Endothelial cell of umbilical vein (primary cell): Measurements from ENCODE around the gene DDX10. TPM values are rescaled to one million over a fixed set of nuclear protein-coding genes. Genes with fewer than 3 reads are reported as not detected.

ENCODE experiments used
- BruUV-seq: library from RNA; stranded (reverse); fragments of 400-500 nt; replicated peaks from 2 replicates; lab custom pipeline; 2021; lab: Mats Ljungman, UMichigan
- CTCF ChIA-PET: fragments of 300-600, 350-600 bp; sonication (Branson Sonifier 250); formaldehyde crosslinking; loops from one replicate; lab custom pipeline; 2021; ENCODE audit warnings: antibody characterized with exemption, inconsistent platforms; lab: Charles Lee
- POLR2A ChIA-PET: fragments of 300-600, 350-600 bp; sonication (Branson Sonifier 250); formaldehyde crosslinking; loops from one replicate; lab custom pipeline; 2021; ENCODE audit warnings: antibody characterized with exemption, inconsistent platforms; lab: Charles Lee
- DNase-seq: peaks from one replicate; pipeline ENCODE4 v3.0.0-alpha.2; 2011; ENCODE audit warnings: low read depth, low spot score
- FAIRE-seq: peaks from 2 replicates; lab custom pipeline; 2011; peaks lifted over from hg19 to GRCh38; lab: Jason Lieb, UNC
- H2AFZ ChIP-seq: 2 replicates; pipeline ENCODE4 v1.6.0; 2012; ENCODE audit warnings: low read depth, low read length, control low read depth, inconsistent platforms
- H3K27ac ChIP-seq: 2 replicates; pipeline ENCODE4 v1.5.1; 2011; ENCODE audit warnings: low read depth, mild to moderate bottlenecking, control low read depth, low read length, moderate library complexity; ENCODE audit not compliant: insufficient read depth
- H3K27me3 ChIP-seq, 2 experiments: 2 replicates each; pipeline versions ENCODE4 v1.6.0 to v1.6.1; 2011; ENCODE audit warnings: low read length in 2 of 2, mixed read lengths in 1 of 2; ENCODE audit not compliant: control insufficient read depth in 2 of 2, insufficient read depth in 2 of 2
- H3K36me3 ChIP-seq, 2 experiments: 2 replicates in 1 of 2; 3 replicates in 1 of 2; pipeline ENCODE4 v1.5.1; 2011; ENCODE audit warnings: low read length in 2 of 2, mild to moderate bottlenecking in 1 of 2, moderate library complexity in 1 of 2; ENCODE audit not compliant: control insufficient read depth in 2 of 2, insufficient read depth in 2 of 2; ENCODE audit errors: extremely low read depth in 1 of 2
- H3K4me1 ChIP-seq: 3 replicates; pipeline ENCODE4 v1.5.1; 2011; ENCODE audit warnings: mild to moderate bottlenecking, low read length; ENCODE audit not compliant: control insufficient read depth, insufficient read depth; ENCODE audit errors: extremely low read depth
- H3K4me2 ChIP-seq: 2 replicates; pipeline ENCODE4 v1.6.1; 2011; ENCODE audit warnings: low read length, control low read depth, mixed read lengths; ENCODE audit not compliant: insufficient read depth
- H3K4me3 ChIP-seq, 3 experiments: fragments of 200-600 bp in 1 of 3; sonication (generic), shearing (Covaris generic) in 1 of 3; replicated peaks in 1 of 3; 2 replicates each; pipeline ENCODE4 v1.5.1; 2011 to 2016; ENCODE audit warnings: control low read depth in 3 of 3, low read length in 3 of 3, mild to moderate bottlenecking in 2 of 3, inconsistent platforms in 1 of 3, low read depth in 1 of 3, moderate library complexity in 1 of 3; ENCODE audit not compliant: insufficient read depth in 1 of 3
- H3K79me2 ChIP-seq: 2 replicates; pipeline ENCODE4 v1.6.0; 2012; ENCODE audit warnings: low read length, inconsistent platforms; ENCODE audit not compliant: control insufficient read depth, insufficient read depth
- H3K9ac ChIP-seq: replicated peaks from 2 replicates; pipeline ENCODE3; 2011; ENCODE audit warnings: low read length, control low read depth; ENCODE audit not compliant: insufficient read depth; ENCODE audit errors: extremely low read depth
- H3K9me1 ChIP-seq: replicated peaks from 3 replicates; pipeline ENCODE4 v1.6.0; 2011; ENCODE audit warnings: mild to moderate bottlenecking, low read length; ENCODE audit not compliant: control insufficient read depth, insufficient read depth; ENCODE audit errors: extremely low read depth
- H3K9me3 ChIP-seq: replicated peaks from 2 replicates; pipeline ENCODE4 v1.5.1; 2012; ENCODE audit warnings: low read length, inconsistent platforms; ENCODE audit not compliant: control insufficient read depth, insufficient read depth
- H4K20me1 ChIP-seq: replicated peaks from 2 replicates; pipeline ENCODE3; 2011; ENCODE audit warnings: mild to moderate bottlenecking, low read length; ENCODE audit not compliant: control insufficient read depth, insufficient read depth; ENCODE audit errors: extremely low read depth
- EZH2 ChIP-seq: IDR thresholded peaks from 2 replicates; pipeline ENCODE4 v1.6.1; 2012; ENCODE audit warnings: borderline replicate concordance, low read depth, mild to moderate bottlenecking, moderate library complexity, low read length, inconsistent platforms; ENCODE audit not compliant: severe bottlenecking
- FOS ChIP-seq: IDR thresholded peaks from 2 replicates; pipeline ENCODE4 v1.6.1; 2011; ENCODE audit warnings: mild to moderate bottlenecking, low read length, moderate library complexity, borderline replicate concordance; ENCODE audit not compliant: insufficient read depth
- GATA2 ChIP-seq: IDR thresholded peaks from 2 replicates; pipeline ENCODE4 v1.7.0; 2011; ENCODE audit warnings: low read depth, mild to moderate bottlenecking, moderate library complexity, mixed read lengths, low read length; ENCODE audit not compliant: insufficient read length, insufficient read depth
- JUN ChIP-seq: IDR thresholded peaks from 2 replicates; pipeline ENCODE4 v1.6.1; 2011; ENCODE audit warnings: borderline replicate concordance, low read depth; ENCODE audit not compliant: insufficient read length, insufficient read depth
- MYC ChIP-seq: IDR thresholded peaks from one replicate; pipeline ENCODE4 v1.6.1; 2011; ENCODE audit warnings: mild to moderate bottlenecking, low read depth, low read length
- POLR2A ChIP-seq: IDR thresholded peaks from 2 replicates; pipeline ENCODE4 v1.6.1; 2012; ENCODE audit warnings: low read depth, mild to moderate bottlenecking, control low read depth, low read length
- POLR2AphosphoS5 ChIP-seq: IDR thresholded peaks from 2 replicates; pipeline ENCODE4 v1.6.1; 2012; ENCODE audit warnings: low read depth, mild to moderate bottlenecking, control low read depth, low read length, moderate library complexity; ENCODE audit not compliant: insufficient read depth
- dilution Hi-C: fragments of 300-500 bp; cut with MboI; formaldehyde crosslinking; loops from one replicate; pipeline ENCODE4 v1.15.0; 2019; ENCODE audit warnings: low sequenced_read_pairs; ENCODE audit not compliant: extremely low pct_ligation_motif_present
- intact Hi-C: fragments of 100-400 bp; cut with micrococcal nuclease; formaldehyde crosslinking; loops from one replicate; pipeline ENCODE4 v1.10.0; 2022
- polyA plus RNA-seq, 4 experiments: library from polyadenylated mRNA; depleted of rRNA in 3 of 4; stranded (reverse) in 3 of 4; unstranded in 1 of 4; fragments of >200 nt; gene quantifications; 2 replicates each; pipeline versions ENCODE4 v1.2.1 to v1.2.3, GENCODE V29; 2011 to 2012; ENCODE audit warnings: missing spikeins in 1 of 4
- total RNA-seq: library from RNA; stranded (reverse); gene quantifications from 2 replicates; pipeline ENCODE4 v1.2.3, GENCODE V29; 2021
- TF ChIP-seq, protein P1 (sequence below): IDR thresholded peaks from 2 replicates; pipeline ENCODE4 v1.6.1; 2011; ENCODE audit not compliant: insufficient read depth, insufficient read length
- TF ChIP-seq, protein P2 (sequence below), 2 donors: IDR thresholded peaks; 1 replicate in 1 of 2; 2 replicates in 1 of 2; pipeline ENCODE4 v1.5.1; 2011; ENCODE audit warnings: low read length in 2 of 2, mild to moderate bottlenecking in 2 of 2, moderate library complexity in 2 of 2, control low read depth in 1 of 2, inconsistent platforms in 1 of 2, low read depth in 1 of 2; ENCODE audit not compliant: insufficient read depth in 1 of 2; ENCODE audit errors: extremely low read depth in 1 of 2

Gene DDX10
- total and polyA plus RNA-seq, 2 donors (not counting 3 experiments of a cell fraction or from before 2014, with no cell fraction given), result 29.8 to 35.2 TPM

DNA sequence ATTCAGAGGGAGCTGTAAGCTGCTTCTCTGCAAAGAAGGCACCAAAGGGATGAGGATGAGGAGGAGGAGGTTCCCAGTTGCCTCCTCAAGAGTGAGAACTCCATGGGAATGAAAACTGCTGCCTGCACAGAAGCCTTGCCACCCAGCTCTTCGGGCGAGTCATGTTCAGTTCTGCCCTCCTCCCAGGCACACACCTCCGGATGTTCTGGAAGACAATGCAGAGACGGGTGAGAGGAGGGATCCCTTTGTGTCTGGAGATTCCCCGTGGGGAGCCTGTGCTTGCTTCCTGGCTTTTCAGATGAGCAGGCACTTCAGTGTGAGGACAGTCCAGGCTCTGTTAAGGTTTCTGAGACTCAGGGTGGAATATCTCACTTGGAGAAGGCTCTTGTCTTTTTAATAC lies 295.6 kb downstream of the DDX10 start:
- H3K9ac ChIP-seq, result no peak overlapping the region
- H3K27me3 ChIP-seq, result no peaks in the 10 kb centered on the region
- ChIA-PET CTCF (interaction anchor here (0.9 to 1.3 kb wide), 3 partner anchors 8 to 979 kb away, joined by 3 to 4 read pairs (median 3); no protein-coding TSS in a partner anchor), POLR2A (no interaction called here)
- no peak for DNase-seq
- FAIRE-seq, result no peak
- H2AFZ ChIP-seq, result peak overlapping the region; percentile 68
- H3K9me1 ChIP-seq, result no peaks in the 10 kb centered on the region
- no peak overlapping the region for H3K27ac ChIP-seq
- H3K4me3 ChIP-seq, result no peak overlapping the region
- no TSS peak for BruUV-seq
- H3K9me3 ChIP-seq, result no peaks in the 10 kb centered on the region
- H3K79me2 ChIP-seq, result no peaks in the 10 kb centered on the region
- no peaks in the 10 kb centered on the region for H4K20me1 ChIP-seq
- no peak overlapping the region for H3K4me2 ChIP-seq
- dilution Hi-C loops (no loop called here), intact Hi-C loops (no loop called here)
- H3K4me1 ChIP-seq, result peaks cover 21% of the 10 kb centered on the region
- TF ChIP-seq FOS, result no peak
- no peak for TF ChIP-seq POLR2AphosphoS5
- TF ChIP-seq, protein P1, sequence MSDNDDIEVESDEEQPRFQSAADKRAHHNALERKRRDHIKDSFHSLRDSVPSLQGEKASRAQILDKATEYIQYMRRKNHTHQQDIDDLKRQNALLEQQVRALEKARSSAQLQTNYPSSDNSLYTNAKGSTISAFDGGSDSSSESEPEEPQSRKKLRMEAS, result no peak
- TF ChIP-seq MYC, result no peak
- no peak for TF ChIP-seq EZH2
- TF ChIP-seq, protein P2, sequence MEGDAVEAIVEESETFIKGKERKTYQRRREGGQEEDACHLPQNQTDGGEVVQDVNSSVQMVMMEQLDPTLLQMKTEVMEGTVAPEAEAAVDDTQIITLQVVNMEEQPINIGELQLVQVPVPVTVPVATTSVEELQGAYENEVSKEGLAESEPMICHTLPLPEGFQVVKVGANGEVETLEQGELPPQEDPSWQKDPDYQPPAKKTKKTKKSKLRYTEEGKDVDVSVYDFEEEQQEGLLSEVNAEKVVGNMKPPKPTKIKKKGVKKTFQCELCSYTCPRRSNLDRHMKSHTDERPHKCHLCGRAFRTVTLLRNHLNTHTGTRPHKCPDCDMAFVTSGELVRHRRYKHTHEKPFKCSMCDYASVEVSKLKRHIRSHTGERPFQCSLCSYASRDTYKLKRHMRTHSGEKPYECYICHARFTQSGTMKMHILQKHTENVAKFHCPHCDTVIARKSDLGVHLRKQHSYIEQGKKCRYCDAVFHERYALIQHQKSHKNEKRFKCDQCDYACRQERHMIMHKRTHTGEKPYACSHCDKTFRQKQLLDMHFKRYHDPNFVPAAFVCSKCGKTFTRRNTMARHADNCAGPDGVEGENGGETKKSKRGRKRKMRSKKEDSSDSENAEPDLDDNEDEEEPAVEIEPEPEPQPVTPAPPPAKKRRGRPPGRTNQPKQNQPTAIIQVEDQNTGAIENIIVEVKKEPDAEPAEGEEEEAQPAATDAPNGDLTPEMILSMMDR (IDR thresholded peaks at IDR 0.05; ENCODE audit: extremely low read depth in 1 of 2, insufficient read depth in 1 of 2, low read depth in 1 of 2, low read length in 2 of 2), result no peak
- no peak for TF ChIP-seq GATA2
- no peak for TF ChIP-seq JUN
- TF ChIP-seq POLR2A, result no peak
- H3K36me3 ChIP-seq, result no peaks in the 10 kb centered on the region
